ENCODE results near the gene MATR3.
A peak's percentile ranks its signal among the peaks of the same experiment; 100 is the strongest.
"Not testable (repeated sequence)": the region's sequence is repeated elsewhere in the genome, so short reads cannot be mapped to it uniquely, and the experiment has no call there.

Gene MATR3

DNA sequence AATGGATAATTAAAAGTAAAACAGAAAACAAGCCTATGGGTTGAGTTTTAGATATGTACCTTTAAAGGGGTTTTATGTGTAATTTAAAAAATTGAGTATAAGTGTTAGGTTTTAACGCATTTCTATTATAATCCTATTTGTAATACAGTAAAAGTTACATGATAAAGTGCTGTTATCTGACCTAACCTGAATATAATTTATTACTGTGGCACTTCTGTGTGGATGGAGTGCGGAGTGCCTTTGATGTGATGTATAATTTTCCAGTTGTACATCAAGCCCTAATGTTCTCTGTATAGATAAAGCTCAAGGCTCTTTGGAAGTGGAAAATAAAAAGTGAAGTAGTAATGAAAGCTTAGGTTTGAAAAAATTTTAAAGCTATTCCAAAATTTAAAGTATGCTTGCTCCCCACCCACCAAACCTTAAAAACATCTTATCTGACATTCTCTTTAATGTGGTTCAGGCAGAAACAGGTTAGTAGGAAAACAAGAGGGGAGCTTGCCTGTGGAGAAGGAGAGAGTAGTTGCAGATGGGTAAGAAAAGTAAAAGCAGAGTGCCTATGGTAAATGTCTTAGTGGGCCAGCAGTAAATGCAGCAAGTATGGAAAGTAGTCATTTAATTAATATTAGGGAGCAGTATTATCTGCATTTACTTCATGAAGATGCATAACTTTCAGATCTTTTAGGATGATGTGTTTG, 4.0 kb downstream of the MATR3 start:
- no peak for DNase-seq (ENCODE audit: low read depth in 2 of 2)

DNA sequence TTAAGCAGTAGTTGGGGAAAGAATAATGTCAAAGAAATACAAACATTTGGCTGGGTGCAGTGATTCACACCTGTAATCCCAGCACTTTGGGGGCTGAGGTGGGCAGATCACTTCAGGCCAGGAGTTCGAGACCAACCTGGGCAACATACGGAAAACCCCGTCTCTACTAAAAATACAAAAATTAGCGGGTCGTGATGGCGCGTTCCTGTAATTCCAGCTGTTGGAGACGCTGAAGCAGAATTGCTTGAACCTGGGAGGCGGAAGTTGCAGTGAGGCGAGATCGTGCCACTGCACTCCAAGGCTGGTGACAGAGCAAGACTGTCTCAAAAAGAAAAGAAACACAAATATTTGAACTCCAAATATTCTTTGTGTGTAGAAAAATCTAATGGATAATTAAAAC, 4.7 kb downstream of the MATR3 start:
- DNase-seq (ENCODE audit: low read depth in 2 of 2): no peak

- no peak for DNase-seq (ENCODE audit: low read depth in 2 of 2)
These were observed 5.9 kb downstream of the MATR3 start for GRCh38 chr5:139299486-139299885.

DNA sequence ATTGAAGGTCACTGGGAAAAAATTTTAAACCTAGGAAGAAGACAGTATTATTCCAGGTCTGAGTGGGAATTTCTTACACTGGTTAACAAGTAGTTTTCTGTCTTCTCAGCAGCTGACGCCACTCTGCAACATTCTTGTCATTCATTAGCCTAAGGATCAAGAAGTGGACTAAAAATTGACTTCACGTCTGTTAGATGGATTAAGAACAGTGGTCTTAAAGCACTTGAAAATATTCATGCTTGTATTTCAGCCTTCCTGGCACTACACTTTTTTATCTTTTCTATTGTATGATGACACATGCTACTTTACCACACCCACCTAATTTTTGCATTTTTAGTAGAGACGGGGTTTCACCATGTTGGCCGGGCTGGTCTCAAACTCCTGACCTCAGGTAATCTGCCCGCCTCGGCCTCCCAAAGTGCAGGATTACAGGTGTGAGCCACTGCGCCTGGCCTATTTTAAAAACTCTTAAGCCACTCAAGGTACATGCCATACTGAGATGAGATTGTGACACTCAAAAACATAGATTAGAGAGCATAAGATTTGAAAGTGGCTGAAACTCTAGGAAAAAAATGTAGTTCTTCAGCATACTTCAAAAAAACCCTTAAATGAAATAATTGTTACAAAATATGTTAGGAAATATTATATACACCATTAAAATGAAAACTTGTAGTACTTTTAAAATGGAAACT, 8.4 kb downstream of the MATR3 start:
- DNase-seq (ENCODE audit: low read depth in 2 of 2): no peak

- no peak for DNase-seq (ENCODE audit: low read depth in 2 of 2)
These were observed 11.1 kb downstream of the MATR3 start for GRCh38 chr5:139304391-139305324.

GRCh38 chr5:139306197-139306596, 12.7 kb downstream of the MATR3 start:
- no peak for DNase-seq (ENCODE audit: low read depth in 2 of 2)

DNA sequence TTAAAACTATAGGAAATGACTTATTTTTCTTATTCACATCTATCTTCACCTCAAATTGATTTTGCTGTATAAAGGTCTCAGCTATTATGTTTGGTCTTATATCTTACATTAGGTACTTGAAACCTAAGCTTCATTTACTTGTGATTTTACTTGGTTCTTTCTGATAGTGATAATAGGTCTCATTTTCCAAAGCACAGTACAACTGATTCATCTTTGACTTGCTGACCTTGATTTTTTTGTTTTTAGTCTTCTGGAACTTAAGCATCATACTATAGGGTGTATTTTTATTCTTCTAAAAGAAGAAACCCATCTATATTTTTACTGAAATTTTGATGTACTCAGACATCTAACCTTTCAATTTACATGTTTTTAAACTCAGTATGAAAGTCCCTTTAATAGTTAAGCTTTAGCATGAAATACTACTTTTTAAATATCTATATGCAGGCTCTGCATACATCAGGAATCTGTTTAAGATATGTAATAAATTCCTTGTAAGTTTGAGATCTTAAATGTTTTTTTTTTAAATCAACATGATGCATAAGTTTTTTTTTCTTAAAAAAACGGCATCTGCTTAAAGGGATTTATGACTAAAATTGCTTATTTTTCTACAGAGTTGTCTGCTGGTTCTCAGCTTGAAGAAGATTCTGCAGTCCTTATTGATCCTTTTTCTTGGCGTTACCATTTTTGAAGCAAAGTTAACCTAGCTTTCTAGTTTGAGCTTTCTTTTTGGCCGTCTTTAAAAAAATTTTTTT, 13.3 kb downstream of the MATR3 start:
- DNase-seq (ENCODE audit: low read depth in 2 of 2): no peak

- no peak for DNase-seq (ENCODE audit: low read depth in 2 of 2)
These were observed 15.3 kb downstream of the MATR3 start for GRCh38 chr5:139308797-139309196.

DNA sequence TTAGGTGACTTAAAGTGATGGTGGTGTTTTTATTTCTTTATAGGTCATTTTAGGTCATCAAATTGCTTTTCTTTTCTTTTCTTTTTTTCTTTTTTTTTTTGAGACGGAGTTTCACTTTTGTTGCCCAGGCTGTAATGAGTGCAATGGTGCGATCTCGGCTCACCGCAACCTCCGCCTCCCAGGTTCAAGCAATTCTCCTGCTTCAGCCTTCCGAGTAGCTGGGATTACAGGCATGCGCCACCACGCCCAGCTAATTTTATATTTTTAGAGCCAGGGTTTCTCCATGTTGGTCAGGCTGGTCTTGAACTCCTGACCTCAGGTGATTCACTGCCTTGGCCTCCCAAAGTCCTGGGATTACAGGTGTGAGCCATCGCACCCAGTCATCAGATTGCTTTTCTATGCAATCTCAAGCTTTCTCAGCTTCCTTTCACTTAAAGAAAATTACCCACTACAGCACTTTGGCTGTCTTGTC, 17.2 kb downstream of the MATR3 start:
- DNase-seq (ENCODE audit: low read depth in 2 of 2): not testable (repeated sequence)

DNA sequence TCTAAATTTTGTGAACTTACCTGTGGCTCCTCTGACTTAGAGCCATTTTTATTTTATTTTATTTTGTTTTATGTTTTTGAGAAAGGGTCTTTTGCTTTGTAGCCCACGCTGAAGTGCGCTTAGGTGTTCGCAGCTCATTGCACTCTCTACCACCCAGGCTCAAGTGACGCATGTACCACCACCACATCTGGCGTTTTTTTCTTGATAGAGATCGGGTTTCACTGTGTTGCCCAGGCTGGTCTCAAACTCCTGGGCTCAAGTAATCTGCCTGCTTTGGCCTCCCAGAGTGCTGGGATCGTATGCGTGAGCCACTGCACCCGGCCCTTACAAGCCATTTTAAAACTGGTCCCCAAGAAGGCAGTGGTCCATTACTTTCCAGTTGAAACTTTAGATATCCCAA, 18.5 kb downstream of the MATR3 start:
- DNase-seq (ENCODE audit: low read depth in 2 of 2): no peak

- no peak for DNase-seq (ENCODE audit: low read depth in 2 of 2)
These were observed 20.7 kb downstream of the MATR3 start for GRCh38 chr5:139314276-139314675.

DNA sequence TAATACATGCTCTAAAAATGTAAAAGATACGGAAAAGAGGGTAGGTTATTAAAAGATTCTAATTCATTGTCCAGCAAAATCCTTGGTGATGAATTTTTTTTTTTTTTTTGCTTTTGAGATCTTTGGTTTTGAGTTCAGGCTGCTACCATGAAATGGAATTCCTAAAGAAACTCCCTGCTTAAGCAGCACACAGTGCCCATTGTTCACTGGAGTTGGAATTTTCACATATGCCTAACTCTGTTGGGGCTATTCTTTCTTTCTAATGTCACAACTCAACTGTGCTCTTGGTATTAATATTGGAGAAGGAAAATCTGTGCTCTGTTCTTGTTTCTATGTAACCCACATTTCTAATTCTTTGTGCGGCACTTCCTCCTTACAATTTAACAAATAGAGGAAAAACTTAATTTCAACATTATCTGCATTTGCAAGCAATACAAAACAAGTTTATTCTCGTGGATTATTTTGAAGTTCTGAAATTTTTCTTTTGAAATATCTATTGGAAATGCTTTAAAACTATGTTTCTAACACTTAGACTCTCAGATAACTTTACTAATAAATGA, 21.6 kb downstream of the MATR3 start:
- DNase-seq (ENCODE audit: low read depth in 2 of 2): no peak

DNA sequence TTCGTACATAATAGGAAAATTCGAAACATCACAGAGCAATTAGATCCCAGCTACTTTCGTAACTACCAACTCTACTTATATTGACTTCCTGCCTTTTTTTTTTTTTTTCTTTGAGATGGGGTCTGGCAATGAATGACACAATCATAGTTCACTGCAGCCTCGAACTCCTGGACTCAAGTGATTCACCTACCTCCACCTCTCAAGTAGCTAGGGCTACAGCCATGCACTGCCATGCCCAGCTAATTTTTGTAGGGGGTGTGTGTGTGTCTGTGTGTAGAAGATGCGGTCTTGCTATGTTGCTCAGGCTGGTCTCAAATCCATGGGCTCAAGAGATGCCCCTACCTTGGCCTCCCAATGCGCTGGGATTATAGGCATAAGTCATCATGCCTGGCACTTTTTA, 42.3 kb downstream of the MATR3 start:
- no peak for DNase-seq (ENCODE audit: low read depth in 2 of 2)

- no peak for DNase-seq (ENCODE audit: low read depth in 2 of 2)
These were observed 46.5 kb downstream of the MATR3 start for GRCh38 chr5:139340051-139340450.

DNA sequence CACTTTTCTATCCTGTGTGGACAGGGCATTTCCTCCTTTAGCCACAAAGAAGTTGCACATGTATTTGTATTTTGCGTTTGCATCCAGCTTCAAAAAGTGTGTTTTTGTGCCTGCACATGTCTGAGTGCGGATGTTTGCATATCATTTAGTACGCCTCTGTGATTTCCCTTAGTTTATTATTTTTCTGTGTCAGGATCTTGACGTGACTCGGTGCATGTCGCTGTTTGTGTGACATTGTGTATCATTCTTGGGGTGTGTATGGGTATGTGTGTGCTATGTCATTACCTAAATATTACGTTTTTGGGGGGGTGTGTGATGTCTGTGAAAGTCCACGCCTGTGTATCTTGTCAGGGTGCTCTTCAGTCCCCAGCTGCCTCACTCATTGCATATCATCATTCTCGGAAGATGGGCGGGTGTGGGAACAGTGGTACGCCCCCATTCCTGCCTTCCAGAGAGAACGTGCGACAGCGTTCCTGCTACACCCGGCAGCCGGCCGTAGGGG, 47.7 kb downstream of the MATR3 start:
- no peak for DNase-seq (ENCODE audit: low read depth in 2 of 2)

- DNase-seq (ENCODE audit: low read depth in 2 of 2): peak; percentile 94 to 97
These were observed 48.3 kb downstream of the MATR3 start, which contains the start of gene PAIP2 for GRCh38 chr5:139341689-139342422. TSS of gene PAIP2 (plus strand) at chr5:139341854. CDS start at chr5:139363785, 21,931 bp downstream.

DNA sequence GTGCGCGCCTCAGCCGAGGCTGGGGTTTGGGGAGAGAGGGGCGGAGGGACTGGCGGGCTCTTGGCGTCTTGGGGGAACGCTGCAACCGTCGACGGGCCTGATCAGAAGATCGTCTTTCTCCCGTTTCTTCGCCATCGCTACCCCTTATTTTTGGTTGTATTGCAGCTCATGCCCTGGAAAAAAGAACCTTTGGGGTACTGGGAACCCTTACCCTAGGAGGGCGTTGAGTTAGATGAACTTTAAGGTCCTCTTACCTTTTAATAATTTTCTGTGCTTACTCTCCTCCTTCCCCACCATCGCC, 48.8 kb downstream of the MATR3 start:
- no peak for DNase-seq (ENCODE audit: low read depth in 2 of 2)

- DNase-seq (ENCODE audit: low read depth in 2 of 2): no peak
These were observed 49.9 kb downstream of the MATR3 start for GRCh38 chr5:139343476-139343875.

DNA sequence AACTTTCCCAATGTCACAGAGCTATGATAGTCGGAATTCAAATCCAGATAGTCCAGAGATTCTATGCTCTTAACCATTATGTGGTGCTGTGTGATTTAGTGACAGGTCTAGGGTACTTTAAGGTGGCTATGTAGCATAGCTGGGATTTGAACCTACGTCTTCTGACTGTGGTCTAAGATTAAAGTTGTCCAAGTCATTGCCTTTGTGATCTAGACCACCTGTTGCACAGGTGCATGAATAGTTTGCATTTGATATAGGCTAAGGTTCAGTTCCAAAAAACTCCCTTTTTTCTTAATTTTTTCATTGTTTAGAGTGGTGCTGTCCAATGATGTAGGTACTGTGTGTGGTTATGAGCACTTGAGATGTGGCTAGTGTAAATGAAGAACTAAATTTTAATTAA, 50.6 kb downstream of the MATR3 start:
- DNase-seq (ENCODE audit: low read depth in 2 of 2): no peak

- DNase-seq (ENCODE audit: low read depth in 2 of 2): not testable (repeated sequence)
These were observed 51.9 kb downstream of the MATR3 start for GRCh38 chr5:139345442-139345841.

All from stimulated activated CD4-positive, alpha-beta T cell treated with anti-CD3 and anti-CD28 coated beads, Interleukin-12 subunit alpha, Interleukin-12 subunit beta, amount 100 ng/mL, for 24 hours (primary cell).